ENCODE measurements around the gene ZRANB3. TPM values are rescaled to one million over a fixed set of nuclear protein-coding genes. Genes with fewer than 3 reads are reported as not detected.

ZRANB3 gene
- total RNA-seq, 1 experiment from 2014 or later = 12.0 TPM

GRCh38 chr2:135189148-135189547 is 341.9 kb downstream of the ZRANB3 start:
- ChIA-PET RAD21 (ENCODE audit: low non-redundant PET in 1 of 2, low total read pairs in 2 of 2, uncharacterized antibody in 2 of 2, unreplicated experiment in 2 of 2) (no interaction called here), CTCF (no interaction called here), POLR2A (no interaction called here)
- no peak overlapping the region for H2AFZ ChIP-seq (ENCODE audit: low read depth, low read length, poor library complexity, severe bottlenecking)
- no peak for ATAC-seq
- no peak overlapping the region for H3K27ac ChIP-seq (ENCODE audit: low read depth, low read length)
- H3K4me1 ChIP-seq (ENCODE audit: control insufficient read depth in 1 of 2, insufficient read depth in 2 of 2, low read length in 2 of 2) = no peaks in the 10 kb centered on the region
- H3K9me2 ChIP-seq (ENCODE audit: insufficient read depth) = no peaks in the 10 kb centered on the region
- no peak overlapping the region for H3K4me2 ChIP-seq (ENCODE audit: low read length)
- no peaks in the 10 kb centered on the region for H3K36me3 ChIP-seq (ENCODE audit: control insufficient read depth in 1 of 2, insufficient read depth in 2 of 2, low read length in 2 of 2)
- DNase-seq (ENCODE audit: low read depth, low spot score) = no peak
- H3K9ac ChIP-seq (ENCODE audit: low read length) = no peak overlapping the region
- no peaks in the 10 kb centered on the region for H4K20me1 ChIP-seq (ENCODE audit: insufficient read depth)
- no peaks in the 10 kb centered on the region for H3K79me2 ChIP-seq (ENCODE audit: insufficient read depth, low read length)
- H3K27me3 ChIP-seq (ENCODE audit: insufficient read depth, low read length) = no peaks in the 10 kb centered on the region
- TF ChIP-seq CBX3 (IDR thresholded peaks at IDR 0.05; ENCODE audit: low read depth) (no peak), SP1 (IDR thresholded peaks at IDR 0.05; ENCODE audit: low read depth) (no peak), ATF3 (IDR thresholded peaks at IDR 0.05) (no peak), ELF1 (IDR thresholded peaks at IDR 0.05; ENCODE audit: borderline replicate concordance, low read depth) (no peak), ZFX (IDR thresholded peaks at IDR 0.05) (no peak), SRF (IDR thresholded peaks at IDR 0.05; ENCODE audit: low read depth) (no peak), JUND (IDR thresholded peaks at IDR 0.05) (no peak), MAX (IDR thresholded peaks at IDR 0.05) (no peak), EZH2phosphoT487 (IDR thresholded peaks at IDR 0.05; ENCODE audit: borderline replicate concordance) (no peak), EZH2 (IDR thresholded peaks at IDR 0.05) (no peak), ZNF274 (IDR thresholded peaks at IDR 0.05; ENCODE audit: low read depth, low read length) (no peak), ZBTB33 (IDR thresholded peaks at IDR 0.05; ENCODE audit: extremely low read depth, insufficient replicate concordance, low read length) (no peak), REST (IDR thresholded peaks at IDR 0.05; ENCODE audit: low read depth) (no peak), FOSL1 (IDR thresholded peaks at IDR 0.05; ENCODE audit: low read depth) (no peak), RAD21 (IDR thresholded peaks at IDR 0.05; ENCODE audit: low read depth) (no peak), EGR1 (IDR thresholded peaks at IDR 0.05; ENCODE audit: low read depth) (no peak), CEBPB (IDR thresholded peaks at IDR 0.05; ENCODE audit: low read depth) (no peak), YY1 (IDR thresholded peaks at IDR 0.05; ENCODE audit: extremely low read depth, insufficient replicate concordance, low read depth, low read length) (no peak)
- no TSS peak for BruUV-seq (replicated peaks)
- no peak overlapping the region for H3K4me3 ChIP-seq (replicated peaks in 1 of 2; ENCODE audit: low read depth in 1 of 2, low read length in 2 of 2)
- intact Hi-C loops (cut with micrococcal nuclease) = no loop called here
- no peaks in the 10 kb centered on the region; a peak in 1 of 4 replicates for H3K9me3 ChIP-seq (ENCODE audit: control insufficient read depth in 1 of 2, insufficient read depth in 1 of 2, low read depth in 1 of 2, low read length in 2 of 2)

All from HCT116 (cell line).